HCT116 (cell line): Measurements from ENCODE around the gene BLACAT1.
"Not testable (repeated sequence)": the region's sequence is repeated elsewhere in the genome, so short reads cannot be mapped to it uniquely, and the experiment has no call there.

ENCODE experiments used
- POLR2A ChIP-seq: IDR thresholded peaks from 2 replicates; pipeline ENCODE4 v1.7.0; 2011; ENCODE audit warnings: borderline replicate concordance; ENCODE audit not compliant: insufficient read depth, insufficient read length; ENCODE audit errors: extremely low read depth
- POLR2AphosphoS5 ChIP-seq: IDR thresholded peaks from 2 replicates; pipeline ENCODE4 v1.6.1; 2011; ENCODE audit warnings: mild to moderate bottlenecking, low read depth, low read length, moderate library complexity
- RAD21 ChIP-seq: IDR thresholded peaks from 2 replicates; pipeline ENCODE4 v1.6.1; 2012; ENCODE audit warnings: low read depth, mild to moderate bottlenecking
- SP1 ChIP-seq: IDR thresholded peaks from 2 replicates; pipeline ENCODE4 v1.6.1; 2012; ENCODE audit warnings: low read depth
- ZNF274 ChIP-seq: fragments of 200-500 bp; sonication (Bioruptor generic); IDR thresholded peaks from 2 replicates; pipeline ENCODE4 v1.6.1; 2014; ENCODE audit warnings: mild to moderate bottlenecking, low read depth, low read length, inconsistent platforms
- TF ChIP-seq, protein P1 (sequence below), 3 experiments: fragments of 200-600 bp in 1 of 3; sonication (generic) in 1 of 3; IDR thresholded peaks in 2 of 3; conservative IDR thresholded peaks in 1 of 3; 2 replicates each; pipeline ENCODE4 v1.5.1; 2012 to 2017; ENCODE audit warnings: low read depth in 2 of 3, low read length in 2 of 3, antibody characterized with exemption in 1 of 3, borderline replicate concordance in 1 of 3, control low read depth in 1 of 3, mild to moderate bottlenecking in 1 of 3, mixed read lengths in 1 of 3, mixed run types in 1 of 3, moderate library complexity in 1 of 3; ENCODE audit not compliant: insufficient read depth in 1 of 3
- TF ChIP-seq, protein P2 (sequence below): IDR thresholded peaks from 2 replicates; pipeline ENCODE4 v1.6.1; 2012
- TF ChIP-seq, protein P3 (sequence below): IDR thresholded peaks from 2 replicates; pipeline ENCODE4 v1.6.1; 2012; ENCODE audit warnings: low read depth

DNA sequence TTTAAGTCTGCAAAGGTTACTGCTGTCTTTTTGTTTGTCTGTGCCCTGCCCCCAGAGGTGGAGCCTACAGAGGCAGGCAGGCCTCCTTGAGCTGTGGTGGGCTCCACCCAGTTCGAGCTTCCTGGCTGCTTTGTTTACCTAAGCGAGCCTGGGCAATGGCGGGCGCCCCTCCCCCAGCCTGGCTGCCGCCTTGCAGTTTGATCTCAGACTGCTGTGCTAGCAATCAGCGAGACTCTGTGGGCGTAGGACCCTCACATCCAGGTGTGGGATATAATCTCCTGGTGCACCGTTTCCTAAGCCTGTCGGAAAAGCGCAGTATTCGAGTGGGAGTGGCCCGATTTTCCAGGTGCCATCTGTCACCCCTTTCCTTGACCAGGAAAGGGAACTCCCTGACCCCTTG lies 49.6 kb downstream of the BLACAT1 start:
- TF ChIP-seq POLR2A, RAD21, SP1, ZNF274, POLR2AphosphoS5: not testable (repeated sequence)
- TF ChIP-seq, protein P1, sequence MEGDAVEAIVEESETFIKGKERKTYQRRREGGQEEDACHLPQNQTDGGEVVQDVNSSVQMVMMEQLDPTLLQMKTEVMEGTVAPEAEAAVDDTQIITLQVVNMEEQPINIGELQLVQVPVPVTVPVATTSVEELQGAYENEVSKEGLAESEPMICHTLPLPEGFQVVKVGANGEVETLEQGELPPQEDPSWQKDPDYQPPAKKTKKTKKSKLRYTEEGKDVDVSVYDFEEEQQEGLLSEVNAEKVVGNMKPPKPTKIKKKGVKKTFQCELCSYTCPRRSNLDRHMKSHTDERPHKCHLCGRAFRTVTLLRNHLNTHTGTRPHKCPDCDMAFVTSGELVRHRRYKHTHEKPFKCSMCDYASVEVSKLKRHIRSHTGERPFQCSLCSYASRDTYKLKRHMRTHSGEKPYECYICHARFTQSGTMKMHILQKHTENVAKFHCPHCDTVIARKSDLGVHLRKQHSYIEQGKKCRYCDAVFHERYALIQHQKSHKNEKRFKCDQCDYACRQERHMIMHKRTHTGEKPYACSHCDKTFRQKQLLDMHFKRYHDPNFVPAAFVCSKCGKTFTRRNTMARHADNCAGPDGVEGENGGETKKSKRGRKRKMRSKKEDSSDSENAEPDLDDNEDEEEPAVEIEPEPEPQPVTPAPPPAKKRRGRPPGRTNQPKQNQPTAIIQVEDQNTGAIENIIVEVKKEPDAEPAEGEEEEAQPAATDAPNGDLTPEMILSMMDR (IDR thresholded peaks at IDR 0.05 in 2 of 3, conservative IDR thresholded peaks at IDR 0.05 in 1 of 3; ENCODE audit: borderline replicate concordance in 1 of 3, insufficient read depth in 1 of 3, low read depth in 2 of 3, low read length in 2 of 3): not testable (repeated sequence)
- TF ChIP-seq, protein P2, sequence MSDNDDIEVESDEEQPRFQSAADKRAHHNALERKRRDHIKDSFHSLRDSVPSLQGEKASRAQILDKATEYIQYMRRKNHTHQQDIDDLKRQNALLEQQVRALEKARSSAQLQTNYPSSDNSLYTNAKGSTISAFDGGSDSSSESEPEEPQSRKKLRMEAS: not testable (repeated sequence)
- TF ChIP-seq, protein P3, sequence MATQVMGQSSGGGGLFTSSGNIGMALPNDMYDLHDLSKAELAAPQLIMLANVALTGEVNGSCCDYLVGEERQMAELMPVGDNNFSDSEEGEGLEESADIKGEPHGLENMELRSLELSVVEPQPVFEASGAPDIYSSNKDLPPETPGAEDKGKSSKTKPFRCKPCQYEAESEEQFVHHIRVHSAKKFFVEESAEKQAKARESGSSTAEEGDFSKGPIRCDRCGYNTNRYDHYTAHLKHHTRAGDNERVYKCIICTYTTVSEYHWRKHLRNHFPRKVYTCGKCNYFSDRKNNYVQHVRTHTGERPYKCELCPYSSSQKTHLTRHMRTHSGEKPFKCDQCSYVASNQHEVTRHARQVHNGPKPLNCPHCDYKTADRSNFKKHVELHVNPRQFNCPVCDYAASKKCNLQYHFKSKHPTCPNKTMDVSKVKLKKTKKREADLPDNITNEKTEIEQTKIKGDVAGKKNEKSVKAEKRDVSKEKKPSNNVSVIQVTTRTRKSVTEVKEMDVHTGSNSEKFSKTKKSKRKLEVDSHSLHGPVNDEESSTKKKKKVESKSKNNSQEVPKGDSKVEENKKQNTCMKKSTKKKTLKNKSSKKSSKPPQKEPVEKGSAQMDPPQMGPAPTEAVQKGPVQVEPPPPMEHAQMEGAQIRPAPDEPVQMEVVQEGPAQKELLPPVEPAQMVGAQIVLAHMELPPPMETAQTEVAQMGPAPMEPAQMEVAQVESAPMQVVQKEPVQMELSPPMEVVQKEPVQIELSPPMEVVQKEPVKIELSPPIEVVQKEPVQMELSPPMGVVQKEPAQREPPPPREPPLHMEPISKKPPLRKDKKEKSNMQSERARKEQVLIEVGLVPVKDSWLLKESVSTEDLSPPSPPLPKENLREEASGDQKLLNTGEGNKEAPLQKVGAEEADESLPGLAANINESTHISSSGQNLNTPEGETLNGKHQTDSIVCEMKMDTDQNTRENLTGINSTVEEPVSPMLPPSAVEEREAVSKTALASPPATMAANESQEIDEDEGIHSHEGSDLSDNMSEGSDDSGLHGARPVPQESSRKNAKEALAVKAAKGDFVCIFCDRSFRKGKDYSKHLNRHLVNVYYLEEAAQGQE: not testable (repeated sequence)
